ENCODE results near the gene PARD3B.

DNA sequence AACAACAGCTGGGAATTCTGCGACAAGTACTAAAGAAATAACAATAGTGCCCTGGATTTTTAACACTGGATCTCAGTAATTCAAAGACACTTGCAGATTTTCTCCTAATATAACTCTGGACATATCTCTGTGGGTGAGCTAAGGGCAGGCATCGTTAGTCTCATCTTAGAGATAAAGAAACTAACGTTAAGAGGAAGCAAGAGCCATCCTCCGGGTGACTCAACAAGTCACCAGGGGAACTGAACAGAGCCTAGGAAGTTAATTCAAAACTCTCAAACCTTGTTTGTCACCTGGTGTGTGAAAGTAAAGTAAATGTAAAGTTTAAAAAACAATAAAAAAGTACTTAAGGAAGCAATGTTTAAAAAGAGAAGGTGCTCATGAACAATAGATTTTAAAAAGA is 1095.4 kb downstream of the PARD3B start:
- TF ChIP-seq ZFX (IDR thresholded peaks at IDR 0.05) (no peak), EZH2phosphoT487 (IDR thresholded peaks at IDR 0.05; ENCODE audit: borderline replicate concordance) (no peak), EZH2 (IDR thresholded peaks at IDR 0.05) (no peak), POLR2A (IDR thresholded peaks at IDR 0.05; ENCODE audit: borderline replicate concordance, extremely low read depth, insufficient read depth, insufficient read length) (no peak), RAD21 (IDR thresholded peaks at IDR 0.05; ENCODE audit: low read depth) (no peak), POLR2AphosphoS5 (IDR thresholded peaks at IDR 0.05; ENCODE audit: low read depth, low read length) (no peak), YY1 (IDR thresholded peaks at IDR 0.05; ENCODE audit: extremely low read depth, insufficient replicate concordance, low read depth, low read length) (no peak), CBX3 (IDR thresholded peaks at IDR 0.05; ENCODE audit: low read depth) (no peak), TCF7L2 (IDR thresholded peaks at IDR 0.05; ENCODE audit: borderline replicate concordance, extremely low read depth, insufficient read depth, insufficient read length) (no peak), CEBPB (IDR thresholded peaks at IDR 0.05; ENCODE audit: low read depth) (no peak)
- TF ChIP-seq, protein P1, sequence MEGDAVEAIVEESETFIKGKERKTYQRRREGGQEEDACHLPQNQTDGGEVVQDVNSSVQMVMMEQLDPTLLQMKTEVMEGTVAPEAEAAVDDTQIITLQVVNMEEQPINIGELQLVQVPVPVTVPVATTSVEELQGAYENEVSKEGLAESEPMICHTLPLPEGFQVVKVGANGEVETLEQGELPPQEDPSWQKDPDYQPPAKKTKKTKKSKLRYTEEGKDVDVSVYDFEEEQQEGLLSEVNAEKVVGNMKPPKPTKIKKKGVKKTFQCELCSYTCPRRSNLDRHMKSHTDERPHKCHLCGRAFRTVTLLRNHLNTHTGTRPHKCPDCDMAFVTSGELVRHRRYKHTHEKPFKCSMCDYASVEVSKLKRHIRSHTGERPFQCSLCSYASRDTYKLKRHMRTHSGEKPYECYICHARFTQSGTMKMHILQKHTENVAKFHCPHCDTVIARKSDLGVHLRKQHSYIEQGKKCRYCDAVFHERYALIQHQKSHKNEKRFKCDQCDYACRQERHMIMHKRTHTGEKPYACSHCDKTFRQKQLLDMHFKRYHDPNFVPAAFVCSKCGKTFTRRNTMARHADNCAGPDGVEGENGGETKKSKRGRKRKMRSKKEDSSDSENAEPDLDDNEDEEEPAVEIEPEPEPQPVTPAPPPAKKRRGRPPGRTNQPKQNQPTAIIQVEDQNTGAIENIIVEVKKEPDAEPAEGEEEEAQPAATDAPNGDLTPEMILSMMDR (IDR thresholded peaks at IDR 0.05 in 2 of 3, conservative IDR thresholded peaks at IDR 0.05 in 1 of 3; ENCODE audit: borderline replicate concordance in 1 of 3, insufficient read depth in 1 of 3, low read depth in 2 of 3, low read length in 2 of 3) = no peak
- TF ChIP-seq, protein P2, sequence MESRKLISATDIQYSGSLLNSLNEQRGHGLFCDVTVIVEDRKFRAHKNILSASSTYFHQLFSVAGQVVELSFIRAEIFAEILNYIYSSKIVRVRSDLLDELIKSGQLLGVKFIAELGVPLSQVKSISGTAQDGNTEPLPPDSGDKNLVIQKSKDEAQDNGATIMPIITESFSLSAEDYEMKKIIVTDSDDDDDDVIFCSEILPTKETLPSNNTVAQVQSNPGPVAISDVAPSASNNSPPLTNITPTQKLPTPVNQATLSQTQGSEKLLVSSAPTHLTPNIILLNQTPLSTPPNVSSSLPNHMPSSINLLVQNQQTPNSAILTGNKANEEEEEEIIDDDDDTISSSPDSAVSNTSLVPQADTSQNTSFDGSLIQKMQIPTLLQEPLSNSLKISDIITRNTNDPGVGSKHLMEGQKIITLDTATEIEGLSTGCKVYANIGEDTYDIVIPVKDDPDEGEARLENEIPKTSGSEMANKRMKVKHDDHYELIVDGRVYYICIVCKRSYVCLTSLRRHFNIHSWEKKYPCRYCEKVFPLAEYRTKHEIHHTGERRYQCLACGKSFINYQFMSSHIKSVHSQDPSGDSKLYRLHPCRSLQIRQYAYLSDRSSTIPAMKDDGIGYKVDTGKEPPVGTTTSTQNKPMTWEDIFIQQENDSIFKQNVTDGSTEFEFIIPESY (IDR thresholded peaks at IDR 0.05; ENCODE audit: extremely low read depth, insufficient replicate concordance, low read length) = no peak
- TF ChIP-seq, protein P3, sequence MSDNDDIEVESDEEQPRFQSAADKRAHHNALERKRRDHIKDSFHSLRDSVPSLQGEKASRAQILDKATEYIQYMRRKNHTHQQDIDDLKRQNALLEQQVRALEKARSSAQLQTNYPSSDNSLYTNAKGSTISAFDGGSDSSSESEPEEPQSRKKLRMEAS (IDR thresholded peaks at IDR 0.05) = no peak
- TF ChIP-seq, protein P4, sequence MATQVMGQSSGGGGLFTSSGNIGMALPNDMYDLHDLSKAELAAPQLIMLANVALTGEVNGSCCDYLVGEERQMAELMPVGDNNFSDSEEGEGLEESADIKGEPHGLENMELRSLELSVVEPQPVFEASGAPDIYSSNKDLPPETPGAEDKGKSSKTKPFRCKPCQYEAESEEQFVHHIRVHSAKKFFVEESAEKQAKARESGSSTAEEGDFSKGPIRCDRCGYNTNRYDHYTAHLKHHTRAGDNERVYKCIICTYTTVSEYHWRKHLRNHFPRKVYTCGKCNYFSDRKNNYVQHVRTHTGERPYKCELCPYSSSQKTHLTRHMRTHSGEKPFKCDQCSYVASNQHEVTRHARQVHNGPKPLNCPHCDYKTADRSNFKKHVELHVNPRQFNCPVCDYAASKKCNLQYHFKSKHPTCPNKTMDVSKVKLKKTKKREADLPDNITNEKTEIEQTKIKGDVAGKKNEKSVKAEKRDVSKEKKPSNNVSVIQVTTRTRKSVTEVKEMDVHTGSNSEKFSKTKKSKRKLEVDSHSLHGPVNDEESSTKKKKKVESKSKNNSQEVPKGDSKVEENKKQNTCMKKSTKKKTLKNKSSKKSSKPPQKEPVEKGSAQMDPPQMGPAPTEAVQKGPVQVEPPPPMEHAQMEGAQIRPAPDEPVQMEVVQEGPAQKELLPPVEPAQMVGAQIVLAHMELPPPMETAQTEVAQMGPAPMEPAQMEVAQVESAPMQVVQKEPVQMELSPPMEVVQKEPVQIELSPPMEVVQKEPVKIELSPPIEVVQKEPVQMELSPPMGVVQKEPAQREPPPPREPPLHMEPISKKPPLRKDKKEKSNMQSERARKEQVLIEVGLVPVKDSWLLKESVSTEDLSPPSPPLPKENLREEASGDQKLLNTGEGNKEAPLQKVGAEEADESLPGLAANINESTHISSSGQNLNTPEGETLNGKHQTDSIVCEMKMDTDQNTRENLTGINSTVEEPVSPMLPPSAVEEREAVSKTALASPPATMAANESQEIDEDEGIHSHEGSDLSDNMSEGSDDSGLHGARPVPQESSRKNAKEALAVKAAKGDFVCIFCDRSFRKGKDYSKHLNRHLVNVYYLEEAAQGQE (IDR thresholded peaks at IDR 0.05; ENCODE audit: low read depth) = no peak
